ENCODE measurements around the gene TMEM178B.

DNA sequence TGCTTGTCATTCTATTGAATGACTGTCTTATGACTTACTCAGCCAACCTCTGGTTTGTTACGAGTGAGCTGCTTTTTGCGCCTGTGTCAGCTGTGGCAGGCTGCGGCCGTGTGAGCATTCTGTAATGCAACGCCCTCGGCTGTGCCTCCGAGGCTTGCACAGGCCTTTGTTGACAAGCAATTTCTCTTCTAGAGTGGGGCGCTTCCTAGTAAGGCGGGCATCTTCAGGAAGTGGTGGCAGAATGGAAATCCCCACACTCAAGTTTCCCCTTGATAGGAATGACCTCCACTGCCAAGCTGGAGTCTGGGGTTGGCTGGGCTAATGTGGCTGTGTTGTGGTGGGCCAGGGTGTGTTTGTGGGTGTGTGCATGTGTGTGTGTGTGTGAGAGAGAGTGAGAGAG, 20.2 kb upstream of the TMEM178B start:
- no peak for TF ChIP-seq NR3C1 (IDR thresholded peaks at IDR 0.05)
- no peak for TF ChIP-seq MAFK (IDR thresholded peaks at IDR 0.05; ENCODE audit: partially characterized antibody)
- no peak for TF ChIP-seq RFX5 (IDR thresholded peaks at IDR 0.05)
- no peak for TF ChIP-seq MAX (IDR thresholded peaks at IDR 0.05)
- no peak for TF ChIP-seq ZFP36 (IDR thresholded peaks at IDR 0.05; ENCODE audit: borderline replicate concordance, partially characterized antibody)
- TF ChIP-seq BHLHE40 (IDR thresholded peaks at IDR 0.05; ENCODE audit: low read depth, low read length): no peak
- TF ChIP-seq CTCF (IDR thresholded peaks at IDR 0.05): no peak
- TF ChIP-seq, protein P1, sequence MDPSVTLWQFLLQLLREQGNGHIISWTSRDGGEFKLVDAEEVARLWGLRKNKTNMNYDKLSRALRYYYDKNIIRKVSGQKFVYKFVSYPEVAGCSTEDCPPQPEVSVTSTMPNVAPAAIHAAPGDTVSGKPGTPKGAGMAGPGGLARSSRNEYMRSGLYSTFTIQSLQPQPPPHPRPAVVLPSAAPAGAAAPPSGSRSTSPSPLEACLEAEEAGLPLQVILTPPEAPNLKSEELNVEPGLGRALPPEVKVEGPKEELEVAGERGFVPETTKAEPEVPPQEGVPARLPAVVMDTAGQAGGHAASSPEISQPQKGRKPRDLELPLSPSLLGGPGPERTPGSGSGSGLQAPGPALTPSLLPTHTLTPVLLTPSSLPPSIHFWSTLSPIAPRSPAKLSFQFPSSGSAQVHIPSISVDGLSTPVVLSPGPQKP (IDR thresholded peaks at IDR 0.05; ENCODE audit: low read depth, low read length): no peak
- no peak for TF ChIP-seq EP300 (IDR thresholded peaks at IDR 0.05)
- no peak for TF ChIP-seq RAD21 (conservative IDR thresholded peaks at IDR 0.05 in 1 of 2, IDR thresholded peaks at IDR 0.05 in 1 of 2)
- no peak for TF ChIP-seq POLR2A (IDR thresholded peaks at IDR 0.05; ENCODE audit: low read length)
- TF ChIP-seq, protein P2, sequence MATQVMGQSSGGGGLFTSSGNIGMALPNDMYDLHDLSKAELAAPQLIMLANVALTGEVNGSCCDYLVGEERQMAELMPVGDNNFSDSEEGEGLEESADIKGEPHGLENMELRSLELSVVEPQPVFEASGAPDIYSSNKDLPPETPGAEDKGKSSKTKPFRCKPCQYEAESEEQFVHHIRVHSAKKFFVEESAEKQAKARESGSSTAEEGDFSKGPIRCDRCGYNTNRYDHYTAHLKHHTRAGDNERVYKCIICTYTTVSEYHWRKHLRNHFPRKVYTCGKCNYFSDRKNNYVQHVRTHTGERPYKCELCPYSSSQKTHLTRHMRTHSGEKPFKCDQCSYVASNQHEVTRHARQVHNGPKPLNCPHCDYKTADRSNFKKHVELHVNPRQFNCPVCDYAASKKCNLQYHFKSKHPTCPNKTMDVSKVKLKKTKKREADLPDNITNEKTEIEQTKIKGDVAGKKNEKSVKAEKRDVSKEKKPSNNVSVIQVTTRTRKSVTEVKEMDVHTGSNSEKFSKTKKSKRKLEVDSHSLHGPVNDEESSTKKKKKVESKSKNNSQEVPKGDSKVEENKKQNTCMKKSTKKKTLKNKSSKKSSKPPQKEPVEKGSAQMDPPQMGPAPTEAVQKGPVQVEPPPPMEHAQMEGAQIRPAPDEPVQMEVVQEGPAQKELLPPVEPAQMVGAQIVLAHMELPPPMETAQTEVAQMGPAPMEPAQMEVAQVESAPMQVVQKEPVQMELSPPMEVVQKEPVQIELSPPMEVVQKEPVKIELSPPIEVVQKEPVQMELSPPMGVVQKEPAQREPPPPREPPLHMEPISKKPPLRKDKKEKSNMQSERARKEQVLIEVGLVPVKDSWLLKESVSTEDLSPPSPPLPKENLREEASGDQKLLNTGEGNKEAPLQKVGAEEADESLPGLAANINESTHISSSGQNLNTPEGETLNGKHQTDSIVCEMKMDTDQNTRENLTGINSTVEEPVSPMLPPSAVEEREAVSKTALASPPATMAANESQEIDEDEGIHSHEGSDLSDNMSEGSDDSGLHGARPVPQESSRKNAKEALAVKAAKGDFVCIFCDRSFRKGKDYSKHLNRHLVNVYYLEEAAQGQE (IDR thresholded peaks at IDR 0.05): no peak
- no peak for TF ChIP-seq HDAC2 (IDR thresholded peaks at IDR 0.05)
- no peak for TF ChIP-seq SREBF2 (IDR thresholded peaks at IDR 0.05)

All from A549 (cell line).